GM20000 (cell line): ENCODE data around the gene NDUFB2.
"Not testable (repeated sequence)": the region's sequence is repeated elsewhere in the genome, so short reads cannot be mapped to it uniquely, and the experiment has no call there.

ENCODE experiments used
- DNase-seq: peaks from one replicate; pipeline ENCODE4 v3.0.0; 2012; ENCODE audit warnings: low spot score
- CTCF ChIP-seq: IDR thresholded peaks from 2 replicates; pipeline ENCODE4 v1.5.1; 2012; ENCODE audit warnings: mild to moderate bottlenecking, control low read depth; ENCODE audit errors: extremely low read depth, missing control alignments

NDUFB2 gene

GRCh38 chr7:140654661-140655060, 41.8 kb upstream of the NDUFB2 start:
- TF ChIP-seq CTCF, result no peak
- DNase-seq, result no peak

- DNase-seq, result no peak
- no peak for TF ChIP-seq CTCF
Measured at GRCh38 chr7:140655511-140656408, 40.7 kb upstream of the NDUFB2 start.

GRCh38 chr7:140656548-140657515, 39.7 kb upstream of the NDUFB2 start:
- DNase-seq, result peak; percentile 74
- TF ChIP-seq CTCF, result no peak

GRCh38 chr7:140657891-140658290, 38.6 kb upstream of the NDUFB2 start:
- no peak for TF ChIP-seq CTCF

GRCh38 chr7:140659856-140660255, 36.7 kb upstream of the NDUFB2 start:
- no peak for TF ChIP-seq CTCF
- no peak for DNase-seq

More at GRCh38 chr7:140657891-140658290, 38.6 kb upstream of the NDUFB2 start:
- no peak for DNase-seq

- no peak for TF ChIP-seq CTCF
- DNase-seq, result no peak
Measured at GRCh38 chr7:140661124-140661523, 35.4 kb upstream of the NDUFB2 start.

- not testable (repeated sequence) for DNase-seq
Measured at GRCh38 chr7:140662938-140663337, 33.6 kb upstream of the NDUFB2 start.
